GM23248 (cell line): ENCODE results near the gene ZNF143. TPM values are rescaled to one million over a fixed set of nuclear protein-coding genes. Genes with fewer than 3 reads are reported as not detected.

ENCODE experiments used
- DNase-seq: peaks from one replicate; pipeline ENCODE4 v3.0.0-alpha.2; 2015
- H2AFZ ChIP-seq: fragments of 200-600 bp; sonication (generic); 2 replicates; pipeline ENCODE4 v1.6.1; 2016; ENCODE audit warnings: antibody characterized with exemption
- H3F3A ChIP-seq: fragments of 200-600 bp; sonication (generic); 2 replicates; pipeline ENCODE4 v1.6.1; 2016; ENCODE audit warnings: mild to moderate bottlenecking, antibody characterized with exemption, mixed run types; ENCODE audit not compliant: insufficient read depth
- H3K27ac ChIP-seq: fragments of 200-600 bp; sonication (generic); 2 replicates; pipeline ENCODE4 v1.5.1; 2016; ENCODE audit warnings: mild to moderate bottlenecking
- H3K27me3 ChIP-seq: fragments of 200-600 bp; sonication (generic); replicated peaks from 2 replicates; pipeline ENCODE4 v1.6.1; 2016; ENCODE audit warnings: mild to moderate bottlenecking; ENCODE audit not compliant: insufficient read depth
- H3K36me3 ChIP-seq: fragments of 200-600 bp; sonication (generic); 2 replicates; pipeline ENCODE4 v1.6.1; 2016; ENCODE audit warnings: low read depth, mild to moderate bottlenecking
- H3K4me1 ChIP-seq: fragments of 200-600 bp; sonication (generic); 2 replicates; pipeline ENCODE4 v1.6.1; 2016; ENCODE audit warnings: mild to moderate bottlenecking; ENCODE audit not compliant: insufficient read depth
- H3K4me2 ChIP-seq: fragments of 200-600 bp; sonication (generic); one replicate; pipeline ENCODE4 v1.6.1; 2016; ENCODE audit warnings: mild to moderate bottlenecking; ENCODE audit not compliant: unreplicated experiment
- H3K4me3 ChIP-seq: fragments of 200-600 bp; sonication (generic); 2 replicates; pipeline ENCODE4 v1.5.1; 2016; ENCODE audit warnings: mild to moderate bottlenecking
- H3K79me2 ChIP-seq: fragments of 200-600 bp; sonication (generic); 2 replicates; pipeline ENCODE4 v1.6.1; 2016; ENCODE audit warnings: mild to moderate bottlenecking; ENCODE audit not compliant: insufficient read depth
- H3K9ac ChIP-seq: fragments of 200-600 bp; sonication (generic); 2 replicates; pipeline ENCODE4 v1.6.1; 2016; ENCODE audit warnings: mild to moderate bottlenecking
- H3K9me2 ChIP-seq: fragments of 200-600 bp; sonication (generic); 2 replicates; pipeline ENCODE4 v1.6.1; 2016; ENCODE audit warnings: mixed run types, mild to moderate bottlenecking, moderate library complexity; ENCODE audit not compliant: insufficient read depth
- H3K9me3 ChIP-seq: fragments of 200-600 bp; sonication (generic); one replicate; pipeline ENCODE4 v1.6.1; 2017; ENCODE audit warnings: low read depth
- H4K20me1 ChIP-seq: fragments of 200-600 bp; sonication (generic); 2 replicates; pipeline ENCODE4 v1.6.0; 2016; ENCODE audit not compliant: insufficient read depth
- EZH2 ChIP-seq: fragments of 200-600 bp; sonication (generic); IDR thresholded peaks from 2 replicates; pipeline ENCODE4 v1.6.1; 2018; ENCODE audit warnings: antibody characterized with exemption, mild to moderate bottlenecking; ENCODE audit not compliant: insufficient read depth, poor library complexity, severe bottlenecking
- EZH2phosphoT487 ChIP-seq: fragments of 200-600 bp; sonication (generic); IDR thresholded peaks from 2 replicates; pipeline ENCODE4 v1.6.1; 2018; ENCODE audit warnings: antibody characterized with exemption, moderate library complexity, mild to moderate bottlenecking, low read depth; ENCODE audit not compliant: insufficient read depth
- WGBS, 2 experiments: methylation state at CpG; one replicate each; pipeline ENCODE4 v1.1.6; 2015 to 2017; ENCODE audit warnings: low lambda C conversion rate in 2 of 2, low coverage in 1 of 2; ENCODE audit errors: missing lambda C conversion rate in 2 of 2; 5-methylcytosine and 5-hydroxymethylcytosine counted together
- in situ Hi-C: fragments of 300-500 bp; cut with MboI; formaldehyde crosslinking; loops from 2 replicates; pipeline ENCODE4 v1.15.0; 2020
- polyA plus RNA-seq: library from polyadenylated mRNA; unstranded; fragments of >200 nt; fragmentation: Nextera tagmentation; extraction: Ambion mirVana; gene quantifications from 2 replicates; pipeline ENCODE4 v1.2.1, GENCODE V29; 2016
- small RNA-seq: library from RNA; depleted of rRNA; stranded (forward); fragments of <200 nt; gene quantifications from one replicate; pipeline ENCODE3, GENCODE V24; 2014; ENCODE audit warnings: low read depth, low replicate concordance
- total RNA-seq: library from RNA; depleted of rRNA; stranded (reverse); fragments of >200 nt; shearing (Covaris generic); gene quantifications from 2 replicates; pipeline ENCODE4 v1.2.3, GENCODE V29; 2014; rRNA removed

Gene ZNF143
- total and polyA plus RNA-seq, 2 experiments from 2014 or later = 16.7 to 20.5 TPM

GRCh38 chr11:9575260-9576240, 114.7 kb downstream of the ZNF143 start:
- in situ Hi-C loops = no loop called here
- TF ChIP-seq EZH2 = no peak
- TF ChIP-seq EZH2phosphoT487 = no peak
- no peaks in the 10 kb centered on the region for H3K27me3 ChIP-seq
- H3K27ac ChIP-seq = peak overlapping the region; percentile 93
- peak; percentile 89 for DNase-seq
- peaks cover 32% of the 10 kb centered on the region for H3K4me1 ChIP-seq
- peaks cover 45% of the 10 kb centered on the region for H3K36me3 ChIP-seq
- peak overlapping the region; percentile 93 for H3K9ac ChIP-seq
- no peaks in the 10 kb centered on the region for H3K9me2 ChIP-seq
- no peaks in the 10 kb centered on the region for H4K20me1 ChIP-seq
- peak overlapping the region; percentile 95 for H3K4me2 ChIP-seq
- H3K9me3 ChIP-seq = no peaks in the 10 kb centered on the region
- 3 to 4% methylated on average over 17 of the region's 17 CpGs for WGBS, 2 experiments
- peaks cover 64% of the 10 kb centered on the region for H3K79me2 ChIP-seq
- H3K4me3 ChIP-seq = peak overlapping the region; percentile 86
- H3F3A ChIP-seq = peaks cover 28% of the 10 kb centered on the region
- peak overlapping the region; percentile 75 for H2AFZ ChIP-seq

DNA sequence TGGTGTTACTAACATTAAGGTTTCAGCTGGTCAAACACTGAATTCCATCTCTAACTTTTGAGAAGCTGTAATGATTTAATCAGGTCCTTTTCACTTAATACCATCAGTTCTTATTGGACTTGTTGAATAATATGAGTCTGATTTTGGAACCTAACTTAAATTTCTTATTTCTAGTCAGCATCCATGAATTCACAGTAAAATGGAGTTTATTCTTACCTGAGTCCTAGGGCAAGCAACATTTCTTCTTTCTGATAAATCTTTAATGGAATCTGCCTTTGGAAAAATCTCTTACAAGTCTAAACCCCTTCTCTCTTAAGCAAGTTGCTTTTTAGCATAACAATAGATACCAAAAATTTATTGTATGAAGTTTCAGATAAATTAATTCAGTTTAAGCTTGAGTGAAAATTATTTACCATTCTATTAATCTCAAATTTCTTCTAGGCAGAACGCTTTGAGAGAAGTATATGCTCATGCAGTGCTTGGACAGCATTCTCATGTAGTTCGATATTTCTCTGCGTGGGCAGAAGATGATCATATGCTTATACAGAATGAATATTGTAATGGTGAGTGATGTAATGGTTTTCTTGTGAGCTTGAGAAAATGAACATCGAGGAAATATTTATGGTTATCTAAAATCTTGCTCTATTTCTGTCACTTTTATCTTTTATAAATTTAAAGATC, 116.0 kb downstream of the ZNF143 start:
- H3F3A ChIP-seq = peaks cover 37% of the 10 kb centered on the region
- DNase-seq = peak; percentile 58
- in situ Hi-C loops = no loop called here
- no peak for TF ChIP-seq EZH2phosphoT487
- no peak for TF ChIP-seq EZH2
- peak overlapping the region; percentile 95 for H3K4me2 ChIP-seq
- H3K79me2 ChIP-seq = peaks cover 77% of the 10 kb centered on the region
- no peaks in the 10 kb centered on the region for H3K9me3 ChIP-seq
- WGBS, 2 experiments = 69 to 78% methylated on average over 4 of the region's 4 CpGs
- H3K4me3 ChIP-seq = peak overlapping the region; percentile 86
- H3K9me2 ChIP-seq = no peaks in the 10 kb centered on the region
- H3K36me3 ChIP-seq = peaks cover 57% of the 10 kb centered on the region
- H3K9ac ChIP-seq = peak overlapping the region; percentile 93
- H3K4me1 ChIP-seq = peaks cover 32% of the 10 kb centered on the region
- H3K27ac ChIP-seq = peak overlapping the region; percentile 93
- H2AFZ ChIP-seq = no peak overlapping the region
- H3K27me3 ChIP-seq = no peaks in the 10 kb centered on the region
- H4K20me1 ChIP-seq = no peaks in the 10 kb centered on the region

DNA sequence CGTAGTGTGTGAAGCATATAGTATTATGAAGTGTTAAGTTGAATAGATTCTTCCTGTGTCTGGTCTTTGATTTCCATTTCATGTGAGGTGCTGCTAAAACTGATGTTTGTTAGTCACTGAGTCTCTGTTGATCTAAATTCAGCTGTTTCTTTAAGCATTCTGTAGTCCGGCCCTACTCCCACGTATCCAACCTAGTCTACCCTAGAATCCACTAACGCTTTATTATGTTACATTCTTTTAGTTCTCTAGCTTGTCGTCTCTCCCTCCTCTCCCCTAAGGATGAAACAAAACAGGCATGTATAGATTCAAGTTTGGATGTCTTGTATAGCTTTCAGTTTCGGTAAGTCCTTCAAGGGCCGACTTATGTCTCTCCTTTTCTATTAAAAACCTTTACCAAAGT, 116.7 kb downstream of the ZNF143 start:
- H3K9me3 ChIP-seq = no peaks in the 10 kb centered on the region
- peaks cover 44% of the 10 kb centered on the region for H3F3A ChIP-seq
- H3K4me2 ChIP-seq = peak overlapping the region; percentile 95
- H3K4me1 ChIP-seq = peaks cover 27% of the 10 kb centered on the region
- no peak for DNase-seq
- peak overlapping the region; percentile 86 for H3K4me3 ChIP-seq
- H3K9ac ChIP-seq = peak overlapping the region; percentile 3; the same call in 1 of the 2 replicates
- no peaks in the 10 kb centered on the region for H4K20me1 ChIP-seq
- no peaks in the 10 kb centered on the region for H3K9me2 ChIP-seq
- 92 to 96% methylated on average over 7 of the region's 7 CpGs for WGBS, 2 experiments
- no peaks in the 10 kb centered on the region for H3K27me3 ChIP-seq
- no peak overlapping the region for H2AFZ ChIP-seq
- H3K27ac ChIP-seq = peak overlapping the region; percentile 93; the same call in 1 of the 2 replicates
- H3K36me3 ChIP-seq = peaks cover 65% of the 10 kb centered on the region
- peaks cover 84% of the 10 kb centered on the region for H3K79me2 ChIP-seq
- in situ Hi-C loops = no loop called here
- TF ChIP-seq EZH2phosphoT487 (no peak), EZH2 (no peak)

Small RNA genes within 50 kb of the gene (small RNA-seq; reads per million reads assigned to genes)
- gene RF01210 (not detected), gene SNORA23 (36.7 reads per million, percentile 92 among the genes with 10 or more reads in this experiment)

Other genes starting within 250 kb of the ZNF143 start
- gene DENND5A, start 195.7 kb upstream of the ZNF143 start, total RNA-seq = 113 and 127 TPM in 2 replicates
- 24.9 and 28.4 TPM in 2 replicates for gene DENND5A, start 195.7 kb upstream of the ZNF143 start, polyA plus RNA-seq
- 47.7 and 50.5 TPM in 2 replicates for gene TMEM41B, start 146.4 kb upstream of the ZNF143 start, total RNA-seq
- 35.3 and 36.6 TPM in 2 replicates for gene TMEM41B, start 146.4 kb upstream of the ZNF143 start, polyA plus RNA-seq
- gene IPO7, start 76.4 kb upstream of the ZNF143 start, total RNA-seq = 101 and 111 TPM in 2 replicates
- gene IPO7, start 76.4 kb upstream of the ZNF143 start, polyA plus RNA-seq = 8.7 TPM in 2 replicates
- 28.1 and 35.2 TPM in 2 replicates for gene WEE1, start 112.7 kb downstream of the ZNF143 start, total RNA-seq
- gene WEE1, start 112.7 kb downstream of the ZNF143 start, polyA plus RNA-seq = 11.8 and 13.1 TPM in 2 replicates
- 41.6 and 46.4 TPM in 2 replicates for gene SWAP70, start 203.1 kb downstream of the ZNF143 start, total RNA-seq
- 70.8 and 73.3 TPM in 2 replicates for gene SWAP70, start 203.1 kb downstream of the ZNF143 start, polyA plus RNA-seq